GM10847 (cell line): ENCODE data around the gene GON4L.

ENCODE experiments used
- POLR2A ChIP-seq: IDR thresholded peaks from 2 replicates; pipeline ENCODE4 v1.6.1; 2011; ENCODE audit not compliant: insufficient read length; ENCODE audit errors: extremely low read depth

The GON4L gene

DNA sequence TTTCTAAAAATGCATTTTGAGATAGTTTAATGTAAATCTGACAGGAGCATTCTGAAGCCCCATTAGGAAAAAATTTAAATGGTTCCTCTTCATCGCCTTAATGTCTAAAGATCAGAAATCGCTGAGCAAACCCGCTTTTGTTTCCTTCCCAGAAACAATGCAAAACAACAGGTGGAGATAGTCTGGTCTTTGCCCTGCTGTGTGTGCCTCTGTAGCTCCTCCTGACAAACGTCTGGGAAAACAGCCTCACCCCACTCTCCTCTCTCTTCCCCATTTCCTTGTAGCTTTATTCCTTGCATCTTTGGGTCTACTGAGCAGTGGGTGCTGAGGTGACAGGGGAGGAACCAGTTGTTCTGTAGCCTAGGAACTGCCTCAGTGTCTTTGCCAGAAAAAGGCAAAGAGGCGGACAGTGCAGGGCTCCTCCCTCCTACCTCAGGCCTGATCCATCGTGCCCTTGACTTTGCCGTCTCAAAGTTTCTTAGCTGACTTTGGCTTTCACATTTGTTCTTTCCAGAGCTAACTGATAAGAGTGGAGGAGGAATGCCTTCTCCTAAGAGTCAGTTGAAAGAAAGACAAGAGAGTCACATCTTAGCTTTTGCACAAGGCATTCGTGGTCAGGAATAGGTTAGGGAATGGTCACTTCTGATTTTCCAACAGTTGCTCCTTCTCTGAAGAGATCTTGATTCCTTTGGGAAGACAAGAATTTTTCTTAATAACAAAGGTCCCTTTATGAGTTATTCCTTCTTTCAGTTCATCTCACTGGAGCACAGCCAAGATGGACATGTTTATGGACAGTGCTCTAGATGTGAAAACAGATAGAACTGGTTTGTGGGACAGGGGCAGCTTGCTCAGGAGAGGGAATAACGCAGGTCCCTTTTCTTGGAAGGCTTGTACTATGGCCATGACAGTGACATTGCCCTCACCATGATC is 27.3 kb upstream of the GON4L start:
- no peak for TF ChIP-seq POLR2A

DNA sequence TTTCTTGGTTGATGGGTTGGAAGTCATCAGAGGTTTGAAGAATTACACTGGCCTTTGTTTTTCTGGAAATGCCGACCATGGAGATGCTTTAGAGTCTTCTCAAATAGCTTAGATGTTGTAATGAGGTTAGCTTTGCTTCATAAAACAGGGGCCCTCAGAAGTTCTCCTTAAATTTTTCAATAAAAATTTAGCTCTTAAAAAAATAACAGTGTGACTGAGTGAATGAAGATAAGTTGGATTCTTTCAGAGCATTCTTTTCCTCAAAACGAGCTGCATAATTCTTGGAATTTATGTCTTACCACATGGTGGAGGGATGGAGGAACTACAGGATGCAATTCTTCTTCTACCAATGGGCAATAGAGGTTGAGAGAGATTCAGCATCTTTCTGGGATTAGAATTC is 25.8 kb upstream of the GON4L start:
- TF ChIP-seq POLR2A: no peak

DNA sequence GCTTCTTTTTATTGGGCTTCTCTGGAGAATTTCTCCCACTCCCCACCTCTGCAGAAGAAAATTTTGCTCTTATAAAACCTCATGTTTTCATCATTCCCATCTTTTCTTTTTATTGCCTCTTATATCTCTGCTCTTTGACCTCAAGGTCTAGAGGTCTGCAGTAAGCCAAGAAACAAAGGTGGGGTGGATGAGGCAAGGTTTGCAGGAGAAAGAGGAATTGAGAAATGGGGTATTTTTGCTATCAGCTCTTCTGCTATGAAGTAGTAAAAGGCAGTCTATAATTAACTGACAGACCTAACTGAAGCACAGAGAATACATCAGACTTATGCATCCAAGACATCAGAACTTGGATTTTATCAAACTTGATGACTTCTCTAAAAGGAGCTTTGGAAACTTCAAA is 25.2 kb upstream of the GON4L start:
- no peak for TF ChIP-seq POLR2A

DNA sequence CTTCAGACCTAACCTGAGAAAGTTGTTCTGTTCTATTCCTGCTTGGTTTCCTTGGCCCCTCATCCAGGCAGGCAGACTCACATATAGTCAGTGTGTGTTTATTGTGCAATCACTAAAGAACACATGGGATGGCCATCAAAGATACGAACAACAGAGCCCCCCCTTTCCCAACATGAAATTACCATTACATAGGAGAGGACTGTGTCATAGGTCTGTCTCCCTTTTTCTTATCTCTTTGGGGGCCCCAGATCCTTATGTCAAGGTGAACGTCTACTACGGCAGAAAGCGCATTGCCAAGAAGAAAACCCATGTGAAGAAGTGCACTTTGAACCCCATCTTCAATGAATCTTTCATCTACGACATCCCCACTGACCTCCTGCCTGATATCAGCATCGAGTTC is 23.9 kb upstream of the GON4L start:
- no peak for TF ChIP-seq POLR2A

DNA sequence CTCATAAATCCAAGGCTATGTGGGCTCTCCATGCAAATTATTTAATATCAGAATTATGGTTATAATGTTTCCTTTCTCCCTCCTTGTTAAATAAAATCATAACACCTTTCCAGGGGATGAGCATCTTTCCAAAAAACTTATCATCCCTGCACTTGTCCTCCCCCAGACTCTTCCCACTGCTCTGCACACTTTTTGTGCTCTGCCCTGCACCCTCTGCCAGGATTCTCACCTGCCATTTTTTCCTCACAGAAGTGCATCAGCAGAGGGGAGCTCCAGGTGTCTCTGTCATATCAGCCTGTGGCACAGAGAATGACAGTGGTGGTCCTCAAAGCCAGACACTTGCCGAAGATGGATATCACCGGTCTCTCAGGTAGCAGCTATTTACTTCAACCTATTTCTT is 23.2 kb upstream of the GON4L start:
- no peak for TF ChIP-seq POLR2A

DNA sequence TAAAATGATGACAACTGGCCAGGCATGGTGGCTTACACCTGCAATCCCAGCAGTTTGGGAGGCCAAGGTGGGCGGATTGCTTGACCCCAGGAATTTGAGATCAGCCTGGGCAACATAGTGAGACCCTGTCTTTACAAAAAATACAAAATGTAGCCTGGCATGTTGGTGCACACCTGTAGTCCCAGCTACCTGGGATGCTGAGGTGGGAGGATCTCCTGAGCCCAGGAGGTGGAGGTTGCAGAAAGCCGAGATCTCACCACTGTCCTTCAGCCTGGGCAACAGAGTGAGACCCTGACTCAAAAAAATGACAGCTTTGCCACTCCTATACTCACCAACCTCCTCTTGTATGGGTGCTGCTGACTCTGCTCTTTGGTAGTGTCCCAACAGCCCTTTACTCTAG is 20.9 kb upstream of the GON4L start:
- no peak for TF ChIP-seq POLR2A

DNA sequence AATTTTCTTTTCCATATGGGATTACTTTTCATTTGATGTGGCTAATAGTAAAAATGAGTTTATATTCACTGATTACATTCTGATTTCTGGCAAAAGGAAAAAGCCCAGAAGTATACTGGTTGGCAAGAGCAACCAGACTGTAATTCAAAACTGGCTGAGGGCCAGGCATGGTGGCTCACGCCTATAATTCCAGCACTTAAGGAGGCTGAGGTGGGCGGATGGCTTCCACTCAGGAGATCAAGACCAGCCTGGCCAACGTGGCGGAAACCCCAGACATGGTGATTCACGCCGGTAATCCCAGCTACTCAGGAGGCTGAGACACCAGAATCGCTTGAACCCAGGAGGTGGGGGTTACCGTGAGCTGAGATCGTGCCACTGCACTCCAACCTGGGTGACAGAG is 16.8 kb upstream of the GON4L start:
- no peak for TF ChIP-seq POLR2A

DNA sequence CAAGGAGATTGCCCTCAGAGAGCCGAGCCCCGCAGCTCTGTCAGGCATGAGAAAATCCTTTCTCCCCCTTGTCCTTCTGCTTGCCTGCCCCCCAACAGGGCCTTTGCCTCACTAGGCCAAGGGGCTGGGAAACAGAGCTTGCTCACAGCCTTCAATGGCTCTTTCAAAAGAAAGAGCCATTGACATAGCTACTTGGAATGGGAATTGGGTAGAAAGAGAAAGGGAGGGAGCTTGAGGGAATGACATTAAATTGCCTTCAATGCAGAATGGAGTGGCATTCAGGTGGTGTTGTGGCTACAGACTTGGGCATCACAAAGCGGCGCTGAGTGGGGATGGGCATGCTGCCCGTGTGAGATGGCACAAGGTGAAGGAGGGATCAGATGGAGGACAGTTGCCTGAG is 15.5 kb upstream of the GON4L start:
- no peak for TF ChIP-seq POLR2A

DNA sequence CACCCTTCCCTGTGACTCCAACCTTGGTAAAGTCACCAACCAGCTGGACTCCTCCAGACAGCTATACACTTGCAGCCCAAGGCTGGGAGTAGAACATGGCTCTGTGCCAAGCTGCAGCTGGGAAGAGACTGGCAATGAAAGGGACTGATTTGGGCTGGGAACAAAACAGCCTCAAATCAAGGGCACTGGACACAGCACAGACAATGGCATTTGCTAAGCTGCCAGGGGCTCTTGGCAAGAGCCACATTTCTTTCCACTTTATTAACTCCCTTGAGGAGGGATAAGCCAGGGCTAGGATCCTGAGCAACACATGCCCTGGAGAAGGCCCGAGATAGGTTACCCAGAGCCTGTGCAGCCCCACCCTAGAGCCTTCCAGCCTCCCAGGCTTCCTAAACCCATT is 14.4 kb upstream of the GON4L start:
- no peak for TF ChIP-seq POLR2A

DNA sequence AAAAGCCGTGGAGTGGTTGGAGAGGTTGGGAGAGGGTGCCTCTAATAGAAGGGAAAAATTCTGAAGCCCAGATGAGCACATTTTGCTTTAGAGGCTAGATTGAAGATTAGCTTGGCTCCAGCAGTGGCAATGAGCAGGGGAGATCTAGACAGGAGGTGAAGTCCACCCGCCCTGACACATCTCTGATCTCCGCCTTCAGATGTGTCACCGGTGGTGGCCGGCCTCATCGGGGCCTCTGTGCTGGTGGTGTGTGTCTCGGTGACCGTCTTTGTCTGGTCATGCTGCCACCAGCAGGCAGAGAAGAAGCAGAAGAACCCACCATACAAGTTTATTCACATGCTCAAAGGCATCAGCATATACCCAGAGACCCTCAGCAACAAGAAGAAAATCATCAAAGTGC is 10.8 kb upstream of the GON4L start:
- no peak for TF ChIP-seq POLR2A

DNA sequence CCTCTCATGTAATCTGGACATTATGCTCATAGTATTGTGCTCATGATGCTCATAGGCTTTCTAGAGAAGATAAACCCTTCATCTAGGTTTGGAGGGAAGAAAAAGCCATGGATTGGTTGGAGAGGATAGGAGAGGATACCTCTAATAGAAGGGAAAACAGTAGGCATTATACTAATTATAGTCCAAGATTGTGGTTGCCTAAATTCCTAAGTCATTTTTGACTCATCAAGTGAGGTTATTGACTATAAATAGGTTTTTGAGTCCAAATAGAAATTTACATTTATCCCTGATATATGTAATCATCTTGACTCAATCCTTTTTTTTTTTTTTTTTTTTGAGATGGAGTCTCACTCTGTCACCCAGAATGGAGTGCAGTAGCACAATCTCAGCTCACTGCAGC is 7.4 kb upstream of the GON4L start:
- no peak for TF ChIP-seq POLR2A

DNA sequence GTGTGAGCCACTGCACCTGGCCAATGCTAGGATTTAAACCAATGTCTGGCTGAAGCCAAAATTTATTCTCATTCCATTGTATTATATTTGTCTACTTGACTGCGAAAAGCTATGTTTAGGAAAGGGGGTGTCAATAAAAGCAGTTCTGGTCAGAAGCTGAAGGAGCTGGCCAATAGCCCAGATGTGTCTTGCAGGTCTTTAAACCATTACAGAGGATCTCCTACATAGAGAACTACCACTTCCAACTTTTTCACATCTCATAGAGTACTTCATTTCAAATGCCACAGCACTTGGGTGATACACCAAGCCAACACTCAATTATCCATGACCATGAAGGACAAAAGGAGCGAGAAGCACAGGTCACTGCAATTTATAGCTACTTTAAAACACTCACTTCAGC is 4.9 kb upstream of the GON4L start:
- TF ChIP-seq POLR2A: no peak

DNA sequence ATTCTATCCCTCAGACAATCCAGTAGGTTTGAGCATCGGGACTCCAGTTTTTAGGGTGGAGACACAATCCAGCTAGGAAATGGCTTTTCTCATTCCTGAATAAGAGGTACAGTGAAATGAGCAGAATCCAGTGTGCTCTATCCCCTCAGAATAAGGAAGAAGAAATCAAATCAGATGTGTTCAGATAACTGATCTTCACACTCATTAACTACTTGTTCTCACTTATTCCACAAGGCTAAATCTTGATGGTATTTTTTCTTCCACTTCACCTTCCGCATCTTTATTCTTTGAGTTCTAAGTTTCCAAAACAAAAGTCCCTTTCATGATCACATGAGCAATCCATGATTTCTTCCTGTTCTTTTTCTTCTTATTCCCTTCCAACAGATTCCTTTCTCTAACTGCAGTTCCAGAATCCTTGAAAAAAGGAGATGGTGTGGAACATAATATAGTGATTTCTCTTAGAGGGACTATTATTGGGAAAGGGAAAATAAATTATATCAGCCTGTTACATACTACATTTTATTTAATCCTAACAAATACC is 4.0 kb upstream of the GON4L start:
- TF ChIP-seq POLR2A: no peak

DNA sequence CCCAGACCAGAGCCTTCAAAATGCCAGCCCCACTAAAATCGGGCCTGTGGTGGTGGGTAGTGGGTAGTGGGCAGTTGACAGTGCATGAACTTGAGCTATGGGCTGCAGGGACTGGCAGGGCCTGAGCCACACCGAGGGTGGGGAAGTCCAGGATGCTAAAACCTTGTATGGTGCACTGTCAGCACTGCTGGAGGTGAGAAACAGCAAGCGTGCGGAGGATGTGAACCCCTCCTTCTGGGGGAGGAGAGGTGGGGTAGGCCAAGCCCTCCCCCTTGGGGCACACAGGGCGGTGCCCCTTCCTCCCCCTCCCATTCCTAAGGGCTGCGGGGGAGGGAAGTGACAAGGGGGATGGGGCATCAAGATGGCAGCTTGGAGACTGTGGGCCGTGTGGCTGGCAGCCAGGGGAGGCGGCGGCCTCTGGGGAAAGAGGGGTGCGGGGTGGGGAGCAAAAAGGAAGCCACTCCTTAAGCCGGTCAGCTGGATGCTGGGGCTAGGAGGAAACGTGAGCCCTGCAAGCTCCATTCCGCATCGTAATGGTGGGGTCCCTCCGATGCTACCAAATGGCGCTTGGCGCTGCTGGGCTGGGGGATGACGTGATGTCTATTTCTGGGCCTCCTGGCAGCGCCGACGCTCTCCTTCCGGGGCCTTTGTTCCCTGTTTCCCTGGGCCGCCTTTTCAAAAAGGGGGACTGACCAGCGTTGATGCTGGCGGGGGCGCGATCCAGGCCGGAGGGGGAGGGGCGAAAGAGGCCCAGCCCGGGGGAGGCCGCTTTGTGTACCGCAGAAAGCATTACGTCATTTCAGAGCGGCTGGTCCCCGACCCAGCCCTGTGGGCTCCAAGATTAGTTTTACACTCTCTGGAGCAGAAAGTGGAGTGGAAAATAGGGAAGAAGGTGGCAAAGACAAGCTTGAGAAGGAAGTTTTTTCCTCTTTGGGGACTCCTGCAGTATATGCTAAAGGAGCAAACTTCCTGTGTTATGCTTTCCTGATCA is 3.2 kb upstream of the GON4L start:
- peak; percentile 23 for TF ChIP-seq POLR2A

DNA sequence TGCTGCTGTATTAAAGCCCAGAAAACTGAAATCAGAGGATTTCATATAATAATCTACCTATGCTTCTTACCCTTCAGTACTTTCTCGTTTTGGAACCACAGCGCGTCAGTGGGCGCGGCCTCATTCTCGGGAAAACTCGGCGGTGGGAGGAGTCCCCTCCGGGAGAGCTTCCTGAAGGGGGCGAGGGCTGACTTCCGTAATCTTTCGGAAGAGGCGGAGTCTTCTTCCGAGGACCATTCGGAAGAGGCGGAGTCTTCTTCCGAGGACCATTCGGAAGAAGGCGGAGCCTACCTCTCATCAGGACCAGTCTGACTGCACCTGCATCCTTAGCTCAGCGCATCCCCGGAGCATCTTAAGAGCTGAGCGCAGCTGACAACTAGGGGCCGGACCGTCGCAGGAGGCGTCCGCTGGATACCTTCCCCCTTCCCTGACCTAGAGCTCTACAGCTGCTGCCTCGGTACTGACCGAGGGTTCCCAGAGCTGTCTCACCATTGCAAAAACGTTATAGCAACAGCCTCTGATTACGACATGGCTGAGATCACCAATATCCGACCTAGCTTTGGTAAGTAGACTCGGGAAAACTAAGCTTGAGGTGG is 2.3 kb upstream of the GON4L start, which contains the start of gene SYT11:
Gene SYT11 (plus strand): TSS at position 334 of the 596 bp plus-strand sequence. CDS start 195 bp downstream, at position 529.
- TF ChIP-seq POLR2A: no peak
